SK-N-SH (cell line): ENCODE measurements around the gene TIMM23B.
"Not testable (repeated sequence)": the region's sequence is repeated elsewhere in the genome, so short reads cannot be mapped to it uniquely, and the experiment has no call there.

Experiments
- CTCF ChIP-seq: fragments of 200-600 bp; sonication (generic); IDR thresholded peaks from 2 replicates; pipeline ENCODE4 v1.6.1; 2017; ENCODE audit warnings: antibody characterized with exemption, mild to moderate bottlenecking, moderate library complexity
- EZH2phosphoT487 ChIP-seq: fragments of 200-600 bp; sonication (generic); IDR thresholded peaks from 2 replicates; pipeline ENCODE4 v1.6.1; 2017; ENCODE audit warnings: low read depth, mixed run types, mild to moderate bottlenecking, antibody characterized with exemption, moderate library complexity, borderline replicate concordance
- GABPA ChIP-seq: IDR thresholded peaks from 2 replicates; pipeline ENCODE4 v1.4.0; 2012; ENCODE audit warnings: low read depth, mild to moderate bottlenecking
- MXI1 ChIP-seq: IDR thresholded peaks from 2 replicates; pipeline ENCODE4 v1.6.1; 2012; ENCODE audit warnings: mild to moderate bottlenecking, low read depth, low read length, improper control_type of control experiment
- RAD21 ChIP-seq: IDR thresholded peaks from 2 replicates; pipeline ENCODE4 v1.6.1; 2012; ENCODE audit warnings: mild to moderate bottlenecking, low read length
- REST ChIP-seq: IDR thresholded peaks from 2 replicates; pipeline ENCODE4 v1.6.1; 2012; ENCODE audit warnings: mild to moderate bottlenecking, low read depth, low read length, moderate library complexity
- TAF1 ChIP-seq: IDR thresholded peaks from 2 replicates; pipeline ENCODE4 v1.6.1; 2012; ENCODE audit warnings: low read depth, mild to moderate bottlenecking, low read length, moderate library complexity, borderline replicate concordance

GRCh38 chr10:49970331-49970857 lies 28.5 kb downstream of the TIMM23B start:
- TF ChIP-seq GABPA, REST, CTCF, MXI1, TAF1, RAD21, EZH2phosphoT487: not testable (repeated sequence)
